Measurements from ENCODE around the gene PROZ. TPM values are rescaled to one million over a fixed set of nuclear protein-coding genes. Genes with fewer than 3 reads are reported as not detected.

Gene PROZ
- total and polyA plus RNA-seq, 5 donors, result 0.14 to 0.15 TPM; not detected in 3

DNA sequence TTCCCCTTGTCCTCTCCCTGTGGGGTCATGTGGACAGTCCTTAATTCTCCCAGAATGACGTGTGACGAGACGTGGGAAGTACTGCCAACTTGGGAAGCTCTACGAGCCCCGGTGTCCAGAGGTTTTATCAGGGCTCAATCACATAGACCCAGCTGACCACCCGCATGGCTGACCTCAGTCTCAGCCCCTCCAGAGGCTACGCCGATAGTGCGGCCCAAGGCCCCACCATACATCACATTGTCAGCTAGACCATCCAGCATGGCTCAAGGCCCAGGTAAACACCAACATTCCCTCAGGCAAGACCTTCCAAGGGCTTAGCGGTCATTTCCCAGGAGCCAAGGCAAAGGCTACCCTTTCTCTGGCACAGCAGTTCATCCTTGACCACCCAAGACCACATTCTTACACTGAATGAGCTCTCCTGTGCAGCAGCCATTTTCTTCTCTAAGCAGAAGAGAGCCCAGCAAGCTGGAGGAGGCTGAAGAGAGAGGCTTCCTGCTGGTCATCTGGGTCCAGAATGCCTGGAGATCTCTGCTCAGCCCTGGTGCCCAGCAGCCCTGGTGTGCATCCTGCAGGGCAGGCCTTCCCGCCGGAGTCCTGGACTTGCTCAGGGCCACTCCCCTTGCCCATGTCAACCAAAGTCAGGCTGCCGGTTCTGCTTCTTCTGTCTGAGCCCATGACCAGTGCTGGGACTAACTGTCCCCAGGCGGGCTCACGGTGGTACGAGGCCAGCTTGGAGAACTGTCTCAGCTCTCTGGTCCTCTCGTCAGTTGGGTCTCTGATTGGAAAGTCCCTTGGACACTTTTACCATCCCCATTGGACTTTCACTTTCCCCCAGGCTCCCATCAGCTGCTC lies 43.7 kb upstream of the PROZ start:
- intact Hi-C loops (cut with DNase I), result no loop called here
- ATAC-seq (no peak), DNase-seq (peak in 1 of 3 donors; percentile 48)
- H3K4me1 ChIP-seq (ENCODE audit: control insufficient read depth, insufficient read depth, low read length), result no peaks in the 10 kb centered on the region
- no peaks in the 10 kb centered on the region for H3K9me3 ChIP-seq (ENCODE audit: control insufficient read depth, low read length)
- 85% methylated on average over 17 of the region's 17 CpGs for WGBS
- no peak overlapping the region for H3K27ac ChIP-seq (ENCODE audit: low read length)
- no peak overlapping the region for H3K4me3 ChIP-seq (ENCODE audit: low read length)
- no peaks in the 10 kb centered on the region for H3K27me3 ChIP-seq (ENCODE audit: control insufficient read depth, insufficient read depth)

DNA sequence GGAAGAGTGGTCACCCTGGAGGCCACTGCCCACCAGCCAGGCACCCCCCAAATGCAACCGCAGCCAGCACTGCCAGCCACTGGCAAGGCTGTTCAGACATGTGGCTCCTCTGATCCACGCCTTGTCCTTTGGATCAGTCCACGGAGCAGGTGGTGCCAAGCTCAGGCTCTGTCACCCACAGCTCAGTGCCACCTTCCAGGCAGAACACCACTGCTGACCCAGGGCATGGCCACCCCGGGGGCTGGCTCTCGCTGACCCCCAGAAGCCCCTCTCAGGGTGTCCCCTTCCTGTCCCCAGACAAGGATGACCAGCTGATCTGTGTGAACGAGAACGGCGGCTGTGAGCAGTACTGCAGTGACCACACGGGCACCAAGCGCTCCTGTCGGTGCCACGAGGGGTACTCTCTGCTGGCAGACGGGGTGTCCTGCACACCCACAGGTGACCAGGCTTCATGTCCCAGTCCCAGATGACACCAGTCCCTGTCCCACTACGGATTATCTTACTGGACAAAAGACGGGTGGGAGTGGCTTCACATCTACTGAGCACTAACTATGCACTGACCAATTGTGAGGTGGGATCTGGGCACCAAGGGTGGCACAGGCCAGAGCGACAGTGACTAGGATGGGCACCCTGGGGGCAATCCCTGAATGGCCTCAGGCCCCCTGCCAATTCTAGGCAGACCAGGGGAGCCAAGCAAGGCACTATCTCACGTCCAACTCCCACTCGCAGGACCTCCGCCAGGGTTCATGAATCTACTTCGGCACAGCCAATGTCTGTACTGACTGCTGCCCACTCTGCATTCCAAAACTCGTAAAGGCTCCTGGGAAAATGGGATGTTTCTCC lies 42.9 kb upstream of the PROZ start:
- Histone ChIP-seq H3K4me3 (ENCODE audit: low read length) (no peak overlapping the region), H3K27me3 (ENCODE audit: control insufficient read depth, insufficient read depth) (no peaks in the 10 kb centered on the region), H3K4me1 (ENCODE audit: control insufficient read depth, insufficient read depth, low read length) (no peaks in the 10 kb centered on the region), H3K27ac (ENCODE audit: low read length) (no peak overlapping the region), H3K9me3 (ENCODE audit: control insufficient read depth, low read length) (no peaks in the 10 kb centered on the region)
- DNase-seq (peak in 1 of 3 donors; percentile 48), ATAC-seq (no peak)
- WGBS, result 77% methylated on average over 21 of the region's 21 CpGs
- intact Hi-C loops (cut with DNase I), result no loop called here

DNA sequence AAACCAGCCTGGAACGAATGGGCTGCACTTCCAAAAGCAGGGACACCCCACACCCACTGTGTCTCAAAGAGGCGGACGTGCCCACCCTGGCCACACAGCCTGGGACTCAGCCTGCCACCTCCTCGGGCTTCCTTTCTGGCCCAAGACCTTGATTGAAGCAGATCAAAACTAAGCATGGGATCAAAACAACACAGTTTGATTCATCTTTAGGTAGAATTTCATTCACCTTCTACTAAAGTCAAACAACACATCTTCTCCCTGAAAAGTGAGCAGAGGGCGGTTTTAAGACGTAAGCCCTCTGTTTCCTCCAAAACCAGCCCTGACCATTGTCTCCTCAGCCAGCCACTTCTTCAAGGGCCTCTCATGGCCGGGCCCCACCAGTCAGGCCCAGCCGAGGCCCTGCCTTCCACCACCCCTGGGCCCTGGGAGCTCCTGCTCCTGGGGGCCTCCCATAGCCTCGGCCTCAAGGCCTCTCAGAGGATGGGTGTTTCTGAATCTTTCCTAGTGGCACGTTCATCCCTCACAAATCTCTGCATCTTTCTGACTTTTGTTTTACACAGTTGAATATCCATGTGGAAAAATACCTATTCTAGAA lies 42.1 kb upstream of the PROZ start:
- no peaks in the 10 kb centered on the region for H3K4me1 ChIP-seq (ENCODE audit: control insufficient read depth, insufficient read depth, low read length)
- DNase-seq, result no peak
- no peak for ATAC-seq
- no peak overlapping the region for H3K4me3 ChIP-seq (ENCODE audit: low read length)
- no peak overlapping the region for H3K27ac ChIP-seq (ENCODE audit: low read length)
- 80% methylated on average over 10 of the region's 10 CpGs for WGBS
- no peaks in the 10 kb centered on the region for H3K27me3 ChIP-seq (ENCODE audit: control insufficient read depth, insufficient read depth)
- intact Hi-C loops (cut with DNase I), result no loop called here
- H3K9me3 ChIP-seq (ENCODE audit: control insufficient read depth, low read length), result no peaks in the 10 kb centered on the region

DNA sequence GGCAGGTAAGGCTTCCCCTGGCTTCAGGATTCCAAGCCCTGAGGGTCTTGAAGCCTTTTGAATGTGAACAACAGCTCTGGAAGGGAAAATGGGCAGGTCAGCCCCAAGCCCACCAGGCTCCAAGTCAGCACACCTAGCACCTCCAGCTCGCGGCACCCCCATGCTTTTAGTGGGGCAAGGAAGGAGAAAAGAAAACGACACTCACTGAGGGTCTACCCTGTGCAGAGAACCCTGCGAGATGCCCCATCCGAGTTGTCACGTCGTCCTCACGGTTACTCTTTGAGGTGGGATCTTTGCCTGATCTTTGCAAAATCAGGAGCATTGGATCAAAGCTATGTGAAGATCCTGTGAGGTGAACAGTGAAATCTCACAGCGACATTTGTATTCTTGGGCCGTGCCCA lies 41.6 kb upstream of the PROZ start:
- ATAC-seq (no peak), DNase-seq (peak in 1 of 3 donors; percentile 29)
- no peak overlapping the region for H3K4me3 ChIP-seq (ENCODE audit: low read length)
- H3K27ac ChIP-seq (ENCODE audit: low read length), result no peak overlapping the region
- 92% methylated on average over 10 of the region's 10 CpGs for WGBS
- H3K4me1 ChIP-seq (ENCODE audit: control insufficient read depth, insufficient read depth, low read length), result no peaks in the 10 kb centered on the region
- H3K27me3 ChIP-seq (ENCODE audit: control insufficient read depth, insufficient read depth), result no peaks in the 10 kb centered on the region
- intact Hi-C loops (cut with DNase I), result no loop called here
- no peaks in the 10 kb centered on the region for H3K9me3 ChIP-seq (ENCODE audit: control insufficient read depth, low read length)

DNA sequence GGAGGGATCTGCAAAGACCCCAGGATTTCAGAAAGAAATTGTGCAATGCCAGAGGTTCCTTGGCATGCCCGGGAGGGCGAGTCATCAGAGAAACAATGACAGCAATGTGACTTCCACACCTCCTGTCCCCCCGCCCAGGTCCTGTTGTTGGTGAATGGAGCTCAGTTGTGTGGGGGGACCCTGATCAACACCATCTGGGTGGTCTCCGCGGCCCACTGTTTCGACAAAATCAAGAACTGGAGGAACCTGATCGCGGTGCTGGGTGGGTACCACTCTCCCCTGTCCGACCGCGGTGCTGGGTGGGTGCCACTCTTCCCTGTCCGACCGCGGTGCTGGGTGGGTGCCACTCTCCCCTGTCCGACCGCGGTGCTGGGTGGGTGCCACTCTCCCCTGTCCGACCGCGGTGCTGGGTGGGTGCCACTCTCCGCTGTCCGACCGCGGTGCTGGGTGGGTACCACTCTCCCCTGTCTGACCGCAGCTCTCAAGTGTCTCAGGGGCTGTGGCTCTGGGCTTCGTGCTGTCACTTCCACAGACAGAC lies 41.0 kb upstream of the PROZ start:
- WGBS, result 87% methylated on average over 26 of the region's 26 CpGs
- intact Hi-C loops (cut with DNase I), result no loop called here
- Histone ChIP-seq H3K27me3 (ENCODE audit: control insufficient read depth, insufficient read depth) (no peaks in the 10 kb centered on the region), H3K4me1 (ENCODE audit: control insufficient read depth, insufficient read depth, low read length) (no peaks in the 10 kb centered on the region), H3K27ac (ENCODE audit: low read length) (no peak overlapping the region), H3K9me3 (ENCODE audit: control insufficient read depth, low read length) (no peaks in the 10 kb centered on the region), H3K4me3 (ENCODE audit: low read length) (no peak overlapping the region)
- ATAC-seq, result no peak
- DNase-seq, result peak in 1 of 3 donors; percentile 36

DNA sequence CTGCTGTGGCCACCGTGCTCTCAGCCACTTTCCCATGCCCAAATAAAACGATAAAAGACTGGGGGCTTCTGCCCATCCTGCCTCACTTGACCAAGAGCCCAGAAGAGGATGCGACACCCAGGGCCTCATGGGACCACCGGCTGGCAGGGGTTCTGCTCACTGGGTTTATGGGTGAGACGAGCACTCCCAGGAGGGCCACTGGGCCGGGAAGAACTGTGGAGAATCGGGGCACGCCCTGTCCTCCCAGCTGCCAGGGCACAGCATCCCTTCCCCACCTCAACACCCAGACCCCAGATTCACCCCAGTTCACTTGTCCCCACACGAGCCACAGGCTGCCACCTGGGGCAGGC lies 40.6 kb upstream of the PROZ start:
- peak in 1 of 3 donors; percentile 48 for DNase-seq

DNA sequence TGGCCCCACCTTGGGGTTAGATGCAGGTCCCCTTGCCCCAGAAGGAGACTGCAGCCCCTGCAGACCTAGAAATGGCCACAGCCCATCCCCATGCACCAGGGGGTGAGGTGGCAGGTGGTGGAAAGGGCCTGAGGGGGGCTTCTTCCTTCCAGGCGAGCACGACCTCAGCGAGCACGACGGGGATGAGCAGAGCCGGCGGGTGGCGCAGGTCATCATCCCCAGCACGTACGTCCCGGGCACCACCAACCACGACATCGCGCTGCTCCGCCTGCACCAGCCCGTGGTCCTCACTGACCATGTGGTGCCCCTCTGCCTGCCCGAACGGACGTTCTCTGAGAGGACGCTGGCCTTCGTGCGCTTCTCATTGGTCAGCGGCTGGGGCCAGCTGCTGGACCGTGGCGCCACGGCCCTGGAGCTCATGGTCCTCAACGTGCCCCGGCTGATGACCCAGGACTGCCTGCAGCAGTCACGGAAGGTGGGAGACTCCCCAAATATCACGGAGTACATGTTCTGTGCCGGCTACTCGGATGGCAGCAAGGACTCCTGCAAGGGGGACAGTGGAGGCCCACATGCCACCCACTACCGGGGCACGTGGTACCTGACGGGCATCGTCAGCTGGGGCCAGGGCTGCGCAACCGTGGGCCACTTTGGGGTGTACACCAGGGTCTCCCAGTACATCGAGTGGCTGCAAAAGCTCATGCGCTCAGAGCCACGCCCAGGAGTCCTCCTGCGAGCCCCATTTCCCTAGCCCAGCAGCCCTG lies 40.0 kb upstream of the PROZ start:
- no peak for ATAC-seq

More for the DNA sequence above, 40.6 kb upstream of the PROZ start:
- Histone ChIP-seq H3K4me3 (ENCODE audit: low read length) (no peak overlapping the region), H3K27ac (ENCODE audit: low read length) (no peak overlapping the region), H3K9me3 (ENCODE audit: control insufficient read depth, low read length) (no peaks in the 10 kb centered on the region), H3K27me3 (ENCODE audit: control insufficient read depth, insufficient read depth) (no peaks in the 10 kb centered on the region), H3K4me1 (ENCODE audit: control insufficient read depth, insufficient read depth, low read length) (no peaks in the 10 kb centered on the region)
- intact Hi-C loops (cut with DNase I), result no loop called here
- no peak for ATAC-seq
- WGBS, result 83% methylated on average over 9 of the region's 9 CpGs

DNA sequence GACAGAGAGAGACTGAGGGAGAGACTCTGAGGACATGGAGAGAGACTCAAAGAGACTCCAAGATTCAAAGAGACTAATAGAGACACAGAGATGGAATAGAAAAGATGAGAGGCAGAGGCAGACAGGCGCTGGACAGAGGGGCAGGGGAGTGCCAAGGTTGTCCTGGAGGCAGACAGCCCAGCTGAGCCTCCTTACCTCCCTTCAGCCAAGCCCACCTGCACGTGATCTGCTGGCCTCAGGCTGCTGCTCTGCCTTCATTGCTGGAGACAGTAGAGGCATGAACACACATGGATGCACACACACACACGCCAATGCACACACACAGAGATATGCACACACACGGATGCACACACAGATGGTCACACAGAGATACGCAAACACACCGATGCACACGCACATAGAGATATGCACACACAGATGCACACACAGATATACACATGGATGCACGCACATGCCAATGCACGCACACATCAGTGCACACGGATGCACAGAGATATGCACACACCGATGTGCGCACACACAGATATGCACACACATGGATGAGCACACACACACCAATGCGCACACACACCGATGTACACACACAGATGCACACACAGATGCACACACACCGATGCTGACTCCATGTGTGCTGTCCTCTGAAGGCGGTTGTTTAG lies 39.2 kb upstream of the PROZ start:
- no peaks in the 10 kb centered on the region for H3K27me3 ChIP-seq (ENCODE audit: control insufficient read depth, insufficient read depth)
- WGBS, result 84% methylated on average over 16 of the region's 16 CpGs
- no peak overlapping the region for H3K27ac ChIP-seq (ENCODE audit: low read length)
- intact Hi-C loops (cut with DNase I), result no loop called here
- H3K9me3 ChIP-seq (ENCODE audit: control insufficient read depth, low read length), result no peaks in the 10 kb centered on the region
- H3K4me3 ChIP-seq (ENCODE audit: low read length), result no peak overlapping the region
- no peaks in the 10 kb centered on the region for H3K4me1 ChIP-seq (ENCODE audit: control insufficient read depth, insufficient read depth, low read length)
- no peak for DNase-seq
- ATAC-seq, result no peak

More for the DNA sequence above, 40.0 kb upstream of the PROZ start:
- peak in 1 of 3 donors; percentile 52 for DNase-seq
- 87% methylated on average over 42 of the region's 42 CpGs for WGBS
- intact Hi-C loops (cut with DNase I), result no loop called here
- Histone ChIP-seq H3K4me1 (ENCODE audit: control insufficient read depth, insufficient read depth, low read length) (no peaks in the 10 kb centered on the region), H3K9me3 (ENCODE audit: control insufficient read depth, low read length) (no peaks in the 10 kb centered on the region), H3K27ac (ENCODE audit: low read length) (no peak overlapping the region), H3K27me3 (ENCODE audit: control insufficient read depth, insufficient read depth) (no peaks in the 10 kb centered on the region), H3K4me3 (ENCODE audit: low read length) (no peak overlapping the region)

DNA sequence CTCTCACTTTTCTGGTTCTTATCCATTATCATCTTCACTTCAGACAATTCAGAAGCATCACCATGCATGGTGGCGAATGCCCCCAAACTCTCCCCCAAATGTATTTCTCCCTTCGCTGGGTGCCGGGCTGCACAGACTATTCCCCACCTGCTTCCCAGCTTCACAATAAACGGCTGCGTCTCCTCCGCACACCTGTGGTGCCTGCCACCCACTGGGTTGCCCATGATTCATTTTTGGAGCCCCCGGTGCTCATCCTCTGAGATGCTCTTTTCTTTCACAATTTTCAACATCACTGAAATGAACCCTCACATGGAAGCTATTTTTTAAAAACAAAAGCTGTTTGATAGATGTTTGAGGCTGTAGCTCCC lies 38.6 kb upstream of the PROZ start:
- intact Hi-C loops (cut with DNase I), result no loop called here
- no peak for DNase-seq
- Histone ChIP-seq H3K4me3 (ENCODE audit: low read length) (no peak overlapping the region), H3K27ac (ENCODE audit: low read length) (no peak overlapping the region), H3K9me3 (ENCODE audit: control insufficient read depth, low read length) (no peaks in the 10 kb centered on the region), H3K4me1 (ENCODE audit: control insufficient read depth, insufficient read depth, low read length) (no peaks in the 10 kb centered on the region), H3K27me3 (ENCODE audit: control insufficient read depth, insufficient read depth) (no peaks in the 10 kb centered on the region)
- 92% methylated on average over 7 of the region's 7 CpGs for WGBS
- no peak for ATAC-seq

All from right cardiac atrium (tissue), 5 donors.